ENCODE measurements around the gene C11orf86. TPM values are rescaled to one million over a fixed set of nuclear protein-coding genes. Genes with fewer than 3 reads are reported as not detected.

Gene C11orf86
- total RNA-seq, 4 donors from 2014 or later = not detected

DNA sequence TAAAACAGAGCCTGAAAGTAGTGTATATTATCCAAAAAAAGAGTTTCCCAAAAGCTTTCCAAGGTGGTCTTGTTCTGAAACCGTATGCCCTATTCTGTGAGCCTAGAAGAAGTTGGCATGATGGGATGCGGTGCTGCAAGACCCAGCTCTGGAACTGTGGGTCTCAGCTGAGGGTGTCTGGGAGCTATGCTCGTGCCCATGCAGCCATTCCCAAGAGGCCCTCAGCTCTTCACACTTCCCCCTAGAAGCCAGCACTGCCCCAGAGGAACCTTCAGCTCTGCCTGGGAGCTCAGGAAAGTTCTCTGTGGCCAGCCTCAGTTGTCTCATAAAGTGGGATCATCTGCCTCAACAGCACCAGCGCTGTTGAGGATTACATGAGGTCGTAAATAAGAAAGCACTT lies 41.4 kb downstream of the C11orf86 start:
- 81 to 90% methylated on average over 5 of the region's 5 CpGs for WGBS, 2 donors
- Histone ChIP-seq H3K27ac (no peak overlapping the region), H3K4me1 (no peaks in the 10 kb centered on the region), H3K27me3 (no peaks in the 10 kb centered on the region), H3K4me3 (replicated peaks in 1 of 3) (no peak overlapping the region), H3K9me3 (no peaks in the 10 kb centered on the region), H3K36me3 (no peaks in the 10 kb centered on the region)
- intact Hi-C loops (cut with DNase I) = no loop called here
- TF ChIP-seq CTCF (IDR thresholded peaks at IDR 0.05) = no peak
- TF ChIP-seq POLR2A (IDR thresholded peaks at IDR 0.05) = no peak
- DNase-seq = no peak

GRCh38 chr11:67020949-67021348 lies 45.8 kb downstream of the C11orf86 start:
- H3K4me3 ChIP-seq (replicated peaks in 1 of 3) = no peak overlapping the region
- no peaks in the 10 kb centered on the region for H3K27me3 ChIP-seq
- no peaks in the 10 kb centered on the region for H3K9me3 ChIP-seq
- H3K4me1 ChIP-seq = peaks cover 4 to 16% of the 10 kb centered on the region in 2 donors
- 95% methylated on average over 6 of the region's 6 CpGs for WGBS, 2 donors
- TF ChIP-seq POLR2A (IDR thresholded peaks at IDR 0.05) = no peak
- TF ChIP-seq CTCF (IDR thresholded peaks at IDR 0.05) = no peak
- no peak overlapping the region for H3K27ac ChIP-seq
- no peak for DNase-seq
- intact Hi-C loops (cut with DNase I) = no loop called here
- no peaks in the 10 kb centered on the region for H3K36me3 ChIP-seq

DNA sequence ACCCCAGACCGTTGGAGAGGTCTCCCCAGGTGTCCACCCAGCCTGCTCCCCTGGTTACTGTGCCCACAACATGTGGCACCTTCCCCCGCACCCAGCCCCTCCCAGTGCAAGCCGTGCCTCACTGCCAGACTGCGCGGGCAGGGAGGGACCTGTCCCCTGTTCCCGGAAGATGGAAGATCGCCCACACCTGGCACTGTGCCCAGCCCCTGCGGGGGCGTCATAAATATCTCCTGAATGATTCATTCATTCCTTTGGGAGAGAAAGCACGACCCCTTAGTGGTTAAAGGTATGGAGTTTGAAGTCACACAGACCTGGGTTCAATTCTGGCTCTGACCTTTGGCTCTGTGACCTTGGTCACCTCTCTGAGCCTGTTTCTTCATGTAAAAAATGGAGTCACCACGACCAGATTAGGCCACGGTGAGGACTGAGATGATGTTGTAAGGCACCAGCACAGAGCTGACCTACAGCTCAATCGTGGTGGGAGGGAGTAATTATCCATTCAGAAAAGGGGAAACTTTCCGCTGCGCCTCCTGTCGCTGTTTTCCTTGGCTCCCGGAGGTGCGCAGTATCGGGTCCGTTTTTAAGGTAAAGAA lies 47.3 kb downstream of the C11orf86 start:
- H3K9me3 ChIP-seq = no peaks in the 10 kb centered on the region
- H3K27me3 ChIP-seq = no peaks in the 10 kb centered on the region
- no peaks in the 10 kb centered on the region for H3K36me3 ChIP-seq
- intact Hi-C loops (cut with DNase I) = no loop called here
- no peak overlapping the region for H3K27ac ChIP-seq
- DNase-seq = peak in 1 of 2 donors; percentile 22
- peak overlapping the region in 1 of 3 donors; percentile 21 for H3K4me3 ChIP-seq (replicated peaks in 1 of 3)
- TF ChIP-seq CTCF (IDR thresholded peaks at IDR 0.05) (no peak), POLR2A (IDR thresholded peaks at IDR 0.05) (no peak)
- WGBS, 2 donors = 17 to 35% methylated on average over 19 to 20 of the region's 20 CpGs
- peaks cover 4 to 16% of the 10 kb centered on the region in 2 donors for H3K4me1 ChIP-seq

DNA sequence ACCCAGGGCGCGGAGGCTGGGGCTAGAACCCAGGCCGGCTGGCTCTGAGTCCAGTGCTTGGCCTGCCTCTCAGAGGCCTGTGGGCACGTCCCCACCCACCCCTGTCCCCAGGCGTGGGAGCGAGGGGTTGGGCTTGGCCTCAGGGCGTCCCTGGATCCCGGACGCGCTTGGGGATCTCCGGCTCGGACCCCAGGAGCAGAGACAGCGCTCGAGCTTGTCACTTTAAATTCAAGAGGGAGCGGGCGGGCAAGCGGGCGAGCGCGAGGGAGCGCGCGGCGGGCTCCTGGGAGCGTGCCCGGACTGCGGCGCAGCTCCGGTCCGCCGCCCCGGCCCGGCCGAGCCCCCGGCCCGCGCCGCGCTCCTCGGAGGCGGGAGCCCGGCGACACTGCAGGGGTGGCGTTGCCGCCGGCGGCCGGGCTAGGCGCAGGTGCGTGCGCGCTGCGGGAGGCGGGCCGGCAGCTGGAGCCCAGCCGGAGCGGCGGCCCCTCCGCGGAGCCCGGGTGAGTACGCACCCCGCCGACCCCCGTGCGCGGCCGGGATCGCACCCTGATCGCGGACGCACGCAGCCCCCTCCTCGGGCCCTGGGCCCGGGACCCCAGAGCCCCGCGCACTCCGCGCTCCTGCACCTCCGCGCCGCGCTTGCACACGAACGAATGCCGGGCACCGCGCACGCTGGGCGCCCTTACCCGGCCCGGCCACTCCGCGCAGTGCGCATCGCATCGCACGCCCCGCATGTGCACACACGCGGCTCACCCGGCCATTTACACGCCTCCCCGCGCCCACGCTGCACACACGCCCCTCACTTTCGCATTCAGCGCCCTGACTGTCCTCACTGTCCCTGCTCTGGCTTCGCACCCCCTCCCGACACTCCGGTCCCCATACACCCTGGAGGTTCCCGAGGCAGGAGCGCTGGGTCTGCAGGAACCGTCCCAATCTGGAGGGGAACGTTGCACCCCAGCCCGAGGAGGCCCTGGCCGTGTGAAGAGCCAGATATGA lies 48.2 kb downstream of the C11orf86 start, which contains the start of gene SYT12:
TSS of gene SYT12 (plus strand) at position 174 of the 996 bp plus-strand sequence. CDS start 7,011 bp downstream, outside the sequence.
- DNase-seq = no peak
- no peaks in the 10 kb centered on the region for H3K9me3 ChIP-seq
- peaks cover 4 to 16% of the 10 kb centered on the region in 2 donors for H3K4me1 ChIP-seq
- intact Hi-C loops (cut with DNase I) = no loop called here
- H3K27me3 ChIP-seq = no peaks in the 10 kb centered on the region
- TF ChIP-seq POLR2A (IDR thresholded peaks at IDR 0.05) (no peak), CTCF (IDR thresholded peaks at IDR 0.05) (no peak)
- WGBS, 2 donors = 0 to 5% methylated on average over 3 to 26 of the region's 118 CpGs
- no peaks in the 10 kb centered on the region for H3K36me3 ChIP-seq
- no peak within 1 kb of the TSS for H3K27ac ChIP-seq
- peak within 1 kb of the TSS in 1 of 3 donors; percentile 21 for H3K4me3 ChIP-seq (replicated peaks in 1 of 3)

All from thyroid gland (tissue), 4 donors.